Panc1 (cell line): ENCODE measurements around the gene HOXA2.

Experiments
- POLR2AphosphoS5 ChIP-seq: IDR thresholded peaks from 2 replicates; pipeline ENCODE4 v1.6.1; 2012; ENCODE audit warnings: mild to moderate bottlenecking, low read depth, low read length, moderate library complexity
- SIN3A ChIP-seq: IDR thresholded peaks from 2 replicates; pipeline ENCODE4 v1.6.1; 2012; ENCODE audit warnings: low read depth, mild to moderate bottlenecking, low read length, moderate library complexity, borderline replicate concordance; ENCODE audit not compliant: insufficient read depth
- TF ChIP-seq, protein P1 (sequence below): fragments of 450-650 bp; IDR thresholded peaks from 2 replicates; pipeline ENCODE4 v1.5.1; 2017; ENCODE audit warnings: mild to moderate bottlenecking

DNA sequence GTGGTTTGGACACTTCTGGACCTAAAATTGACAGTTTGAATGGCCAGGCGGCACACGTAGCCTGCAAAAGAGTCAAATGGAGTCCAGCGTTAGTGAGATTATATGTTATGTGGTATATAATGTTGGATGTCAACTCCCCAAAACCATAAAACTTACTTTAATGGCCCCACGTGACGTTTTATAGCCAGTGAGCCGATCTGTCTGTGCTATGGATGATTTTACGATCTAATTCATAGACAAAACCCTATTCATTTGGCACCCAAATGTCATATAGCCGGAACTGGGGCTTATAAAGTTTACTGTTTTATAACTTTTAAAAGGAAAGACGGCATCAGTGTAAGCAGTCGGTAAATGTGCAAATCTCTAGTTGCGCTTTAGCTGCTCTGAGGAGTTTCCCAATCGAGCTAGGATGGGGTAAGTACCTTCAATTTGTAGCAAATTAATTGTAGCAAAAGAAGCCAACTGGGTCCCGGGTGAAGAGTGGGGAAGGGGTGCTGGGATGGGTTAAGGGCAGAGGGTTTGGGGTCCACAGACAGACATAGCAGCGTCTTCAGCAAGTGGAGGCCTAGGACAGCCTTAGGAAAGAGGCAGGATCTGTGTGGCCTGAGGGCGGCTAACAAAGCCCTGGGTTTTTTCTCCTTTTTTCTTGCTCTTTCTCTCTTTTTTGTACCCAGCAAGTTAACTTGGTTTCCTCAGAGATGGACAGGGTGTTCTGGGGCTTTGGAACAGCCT lies 37.8 kb upstream of the HOXA2 start:
- TF ChIP-seq, protein P1, sequence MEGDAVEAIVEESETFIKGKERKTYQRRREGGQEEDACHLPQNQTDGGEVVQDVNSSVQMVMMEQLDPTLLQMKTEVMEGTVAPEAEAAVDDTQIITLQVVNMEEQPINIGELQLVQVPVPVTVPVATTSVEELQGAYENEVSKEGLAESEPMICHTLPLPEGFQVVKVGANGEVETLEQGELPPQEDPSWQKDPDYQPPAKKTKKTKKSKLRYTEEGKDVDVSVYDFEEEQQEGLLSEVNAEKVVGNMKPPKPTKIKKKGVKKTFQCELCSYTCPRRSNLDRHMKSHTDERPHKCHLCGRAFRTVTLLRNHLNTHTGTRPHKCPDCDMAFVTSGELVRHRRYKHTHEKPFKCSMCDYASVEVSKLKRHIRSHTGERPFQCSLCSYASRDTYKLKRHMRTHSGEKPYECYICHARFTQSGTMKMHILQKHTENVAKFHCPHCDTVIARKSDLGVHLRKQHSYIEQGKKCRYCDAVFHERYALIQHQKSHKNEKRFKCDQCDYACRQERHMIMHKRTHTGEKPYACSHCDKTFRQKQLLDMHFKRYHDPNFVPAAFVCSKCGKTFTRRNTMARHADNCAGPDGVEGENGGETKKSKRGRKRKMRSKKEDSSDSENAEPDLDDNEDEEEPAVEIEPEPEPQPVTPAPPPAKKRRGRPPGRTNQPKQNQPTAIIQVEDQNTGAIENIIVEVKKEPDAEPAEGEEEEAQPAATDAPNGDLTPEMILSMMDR = no peak
- TF ChIP-seq SIN3A (no peak), POLR2AphosphoS5 (no peak)
